H1 (cell line): ENCODE measurements around the gene TNNT3. TPM values are rescaled to one million over a fixed set of nuclear protein-coding genes. Genes with fewer than 3 reads are reported as not detected.

Experiments
- CTCF ChIA-PET: fragments of 300-600 bp; sonication (Branson Sonifier 250); formaldehyde crosslinking; loops from one replicate; lab custom pipeline; 2021; ENCODE audit not compliant: partially characterized antibody; lab: Charles Lee
- POLR2A ChIA-PET: fragments of 300-600 bp; sonication (Branson Sonifier 250); formaldehyde crosslinking; loops from one replicate; lab custom pipeline; 2021; ENCODE audit warnings: inconsistent platforms; ENCODE audit not compliant: partially characterized antibody; lab: Charles Lee
- DNase-seq, 2 experiments: peaks; one replicate each; pipeline versions ENCODE4 v3.0.0 to v3.0.0-alpha.2; 2010 to 2022; ENCODE audit warnings: low spot score in 2 of 2, low read depth in 1 of 2, mixed read lengths in 1 of 2
- FAIRE-seq: peaks from 2 replicates; lab custom pipeline; 2011; peaks lifted over from hg19 to GRCh38; lab: Jason Lieb, UNC
- H2AFZ ChIP-seq: 2 replicates; pipeline ENCODE4 v1.8.1; 2012; ENCODE audit warnings: low read length, inconsistent platforms
- H2AK5ac ChIP-seq: 2 replicates; pipeline ENCODE4 v1.6.1; 2013; ENCODE audit warnings: low read depth, low read length
- H2BK120ac ChIP-seq: replicated peaks from 2 replicates; pipeline ENCODE3; 2013; ENCODE audit warnings: low read depth, low read length, inconsistent platforms
- H2BK12ac ChIP-seq: 2 replicates; pipeline ENCODE4 v1.6.1; 2013; ENCODE audit warnings: low read depth, low read length
- H2BK15ac ChIP-seq: 2 replicates; pipeline ENCODE4 v1.6.1; 2013; ENCODE audit warnings: low read length
- H2BK20ac ChIP-seq: 2 replicates; pipeline ENCODE4 v1.6.1; 2013; ENCODE audit warnings: low read length
- H2BK5ac ChIP-seq: 2 replicates; pipeline ENCODE4 v1.6.1; 2013; ENCODE audit warnings: low read depth, low read length
- H3K14ac ChIP-seq: 2 replicates; pipeline ENCODE4 v1.6.1; 2013; ENCODE audit warnings: inconsistent platforms; ENCODE audit not compliant: insufficient read length
- H3K18ac ChIP-seq: 2 replicates; pipeline ENCODE4 v1.6.1; 2013; ENCODE audit warnings: low read length; ENCODE audit errors: extremely low read depth
- H3K23ac ChIP-seq: 2 replicates; pipeline ENCODE4 v1.6.1; 2013; ENCODE audit warnings: inconsistent platforms; ENCODE audit not compliant: insufficient read length
- H3K23me2 ChIP-seq: 2 replicates; pipeline ENCODE4 v1.6.1; 2013; ENCODE audit warnings: low read depth, low read length
- H3K27ac ChIP-seq: 2 replicates; pipeline ENCODE4 v1.6.1; 2011; ENCODE audit warnings: low read depth, low read length, inconsistent platforms
- H3K27me3 ChIP-seq, 4 experiments: replicated peaks in 1 of 4; 1 replicate in 1 of 4; 2 replicates in 3 of 4; pipeline versions ENCODE4 v1.6.1 to v1.8.1; 2011 to 2013; ENCODE audit warnings: low read length in 3 of 4, mild to moderate bottlenecking in 3 of 4, inconsistent platforms in 2 of 4, mixed read lengths in 2 of 4, moderate library complexity in 1 of 4; ENCODE audit not compliant: control insufficient read depth in 3 of 4, insufficient read depth in 3 of 4; ENCODE audit errors: extremely low read depth in 1 of 4
- H3K36me3 ChIP-seq, 4 experiments: 2 replicates each; pipeline versions ENCODE4 v1.6.1 to v1.8.1; 2011 to 2013; ENCODE audit warnings: mild to moderate bottlenecking in 4 of 4, low read length in 3 of 4, moderate library complexity in 2 of 4, control low read depth in 1 of 4, inconsistent platforms in 1 of 4; ENCODE audit not compliant: insufficient read depth in 4 of 4, control insufficient read depth in 2 of 4
- H3K4ac ChIP-seq: replicated peaks from 2 replicates; pipeline ENCODE3; 2013; ENCODE audit warnings: low read length, low read depth, mixed read lengths, inconsistent platforms; ENCODE audit not compliant: insufficient read length
- H3K4me1 ChIP-seq, 4 experiments: replicated peaks in 1 of 4; 1 replicate in 1 of 4; 2 replicates in 3 of 4; pipeline versions ENCODE4 v1.6.1 to v1.8.1; 2011 to 2013; ENCODE audit warnings: low read length in 3 of 4, inconsistent platforms in 2 of 4, mixed read lengths in 1 of 4; ENCODE audit not compliant: insufficient read depth in 4 of 4, control insufficient read depth in 3 of 4
- H3K4me2 ChIP-seq, 2 experiments: 2 replicates each; pipeline versions ENCODE4 v1.6.1 to v1.8.1; 2011 to 2013; ENCODE audit warnings: low read depth in 2 of 2, low read length in 2 of 2, control low read depth in 1 of 2, inconsistent platforms in 1 of 2, mild to moderate bottlenecking in 1 of 2; ENCODE audit not compliant: insufficient read depth in 1 of 2
- H3K4me3 ChIP-seq, 4 experiments: fragments of 200-600, 300-600 bp in 1 of 4; sonication (generic), shearing (Covaris generic), sonication (Bioruptor Twin) in 1 of 4; 2 replicates each; pipeline versions ENCODE4 v1.5.1 to v1.8.1; 2011 to 2016; ENCODE audit warnings: low read length in 4 of 4, low read depth in 3 of 4, control low read depth in 2 of 4, inconsistent platforms in 2 of 4, mild to moderate bottlenecking in 2 of 4, mixed read lengths in 1 of 4, moderate library complexity in 1 of 4; ENCODE audit not compliant: insufficient read depth in 2 of 4; ENCODE audit errors: extremely low read depth in 1 of 4
- H3K56ac ChIP-seq: replicated peaks from 2 replicates; pipeline ENCODE3; 2013; ENCODE audit warnings: low read depth, mild to moderate bottlenecking, mixed read lengths, low read length, inconsistent platforms; ENCODE audit not compliant: insufficient read length
- H3K79me1 ChIP-seq: 2 replicates; pipeline ENCODE4 v1.6.1; 2013; ENCODE audit warnings: low read depth, low read length, control low read depth
- H3K79me2 ChIP-seq, 2 experiments: 2 replicates each; pipeline versions ENCODE4 v1.6.1 to v1.8.1; 2012 to 2013; ENCODE audit warnings: low read length in 2 of 2, mild to moderate bottlenecking in 2 of 2, inconsistent platforms in 1 of 2; ENCODE audit not compliant: insufficient read depth in 2 of 2, control insufficient read depth in 1 of 2
- H3K9ac ChIP-seq, 4 experiments: replicated peaks in 1 of 4; 1 replicate in 1 of 4; 2 replicates in 3 of 4; pipeline versions ENCODE4 v1.6.1 to v1.8.1; 2011 to 2013; ENCODE audit warnings: low read depth in 3 of 4, low read length in 3 of 4, control low read depth in 2 of 4, mild to moderate bottlenecking in 2 of 4, moderate library complexity in 2 of 4, inconsistent platforms in 1 of 4; ENCODE audit errors: extremely low read depth in 1 of 4
- H3K9me3 ChIP-seq, 2 experiments: 2 replicates each; pipeline versions ENCODE4 v1.6.1 to v1.8.1; 2012 to 2013; ENCODE audit warnings: mild to moderate bottlenecking in 2 of 2, moderate library complexity in 2 of 2, control low read depth in 1 of 2, inconsistent platforms in 1 of 2, low read depth in 1 of 2, low read length in 1 of 2, mixed read lengths in 1 of 2; ENCODE audit not compliant: insufficient read depth in 2 of 2
- H4K20me1 ChIP-seq, 2 experiments: replicated peaks in 1 of 2; 2 replicates each; pipeline versions ENCODE3 to v1.8.1; 2011 to 2013; ENCODE audit warnings: inconsistent platforms in 2 of 2, low read length in 2 of 2, mild to moderate bottlenecking in 1 of 2; ENCODE audit not compliant: insufficient read depth in 2 of 2, control insufficient read depth in 1 of 2
- H4K5ac ChIP-seq: 2 replicates; pipeline ENCODE4 v1.6.1; 2013; ENCODE audit warnings: low read length, low read depth, mixed read lengths, inconsistent platforms; ENCODE audit not compliant: insufficient read length
- H4K8ac ChIP-seq: 2 replicates; pipeline ENCODE4 v1.8.0; 2013; ENCODE audit warnings: mild to moderate bottlenecking, moderate library complexity, low read length, inconsistent platforms; ENCODE audit not compliant: insufficient read depth; ENCODE audit errors: extremely low read depth
- H4K91ac ChIP-seq: replicated peaks from 2 replicates; pipeline ENCODE3; 2013; ENCODE audit warnings: low read length, mixed read lengths, inconsistent platforms; ENCODE audit not compliant: insufficient read length
- JUND ChIP-seq: IDR thresholded peaks from 2 replicates; pipeline ENCODE4 v1.6.1; 2011; ENCODE audit warnings: mild to moderate bottlenecking, improper control_type of control experiment, low read length
- SIX5 ChIP-seq: IDR thresholded peaks from 2 replicates; pipeline ENCODE4 v1.6.1; 2011; ENCODE audit warnings: mild to moderate bottlenecking, low read depth, low read length
- WGBS, 2 experiments: shearing (Covaris generic) in 1 of 2; methylation state at CpG; one replicate each; pipeline versions ENCODE4 v1.1.6 to v1.1.7; 2013 to 2015; ENCODE audit warnings: low lambda C conversion rate in 2 of 2, mixed read lengths in 2 of 2, inconsistent platforms in 1 of 2, low coverage in 1 of 2, missing lambda C conversion rate in 1 of 2; ENCODE audit not compliant: insufficient replicate concordance in 2 of 2, insufficient coverage in 1 of 2, insufficient read length in 1 of 2; ENCODE audit errors: extremely low coverage in 1 of 2, missing lambda C conversion rate in 1 of 2; 5-methylcytosine and 5-hydroxymethylcytosine counted together
- polyA plus RNA-seq, 7 experiments: library from polyadenylated mRNA; depleted of rRNA in 3 of 7; stranded (reverse) in 5 of 7; unstranded in 2 of 7; fragments of >200 nt in 5 of 7; fragments of 200-250 nt in 2 of 7; gene quantifications; 1 replicate in 5 of 7; 2 replicates in 1 of 7; 4 replicates in 1 of 7; pipeline versions ENCODE4 v1.2.1 to v1.2.3, GENCODE V29; 2011 to 2013; ENCODE audit warnings: missing spikeins in 2 of 7, mixed read lengths in 2 of 7
- total RNA-seq: library from RNA; stranded (reverse); fragmentation: NEBNext Ultra II Directional; extraction: Animal tissue kit (Norgen Biotek cat#: 25700); gene quantifications from 2 replicates; pipeline ENCODE4 v1.2.1, GENCODE V29; 2021

The TNNT3 gene
- total and polyA plus RNA-seq, 2 of the 8 experiments (the other 6 are each of a cell fraction or from before 2014, with no cell fraction given): not detected

- no peak overlapping the region for H2AFZ ChIP-seq
- H3K4me1 ChIP-seq: no peaks in the 10 kb centered on the region
- DNase-seq: no peak
- H3K18ac ChIP-seq: no peak overlapping the region
- H3K56ac ChIP-seq: no peak overlapping the region
- no peaks in the 10 kb centered on the region for H3K9me3 ChIP-seq
- no peak overlapping the region for H3K27ac ChIP-seq
- no peak overlapping the region for H3K4ac ChIP-seq
- no peaks in the 10 kb centered on the region for H3K36me3 ChIP-seq
- CTCF ChIA-PET: interaction anchor here (1.0 to 3.4 kb wide), 4 partner anchors 8 to 256 kb away, joined by 3 to 12 read pairs (median 10); no protein-coding TSS in a partner anchor
- WGBS, 2 experiments: 92% methylated on average over 4 of the region's 4 CpGs; no CpG with 5 or more reads in 1 of the 2 experiments
- no peak overlapping the region for H2BK12ac ChIP-seq
- no peak for FAIRE-seq
- H4K5ac ChIP-seq: no peak overlapping the region
- H3K23me2 ChIP-seq: no peaks in the 10 kb centered on the region
- H4K20me1 ChIP-seq: no peaks in the 10 kb centered on the region
- no peak overlapping the region for H3K4me2 ChIP-seq
- POLR2A ChIA-PET: interaction anchor here (1.0 kb wide), 1 partner anchor 43 kb away, joined by 3 read pairs; no protein-coding TSS in a partner anchor
- H2BK5ac ChIP-seq: no peak overlapping the region
- H3K79me2 ChIP-seq: no peaks in the 10 kb centered on the region
- no peak overlapping the region for H2BK15ac ChIP-seq
- no peaks in the 10 kb centered on the region; a peak in 1 of 7 replicates for H3K27me3 ChIP-seq
- no peak overlapping the region for H4K8ac ChIP-seq
- no peak overlapping the region for H3K14ac ChIP-seq
- H3K4me3 ChIP-seq: no peak overlapping the region
- H2BK120ac ChIP-seq: no peak overlapping the region
- no peak overlapping the region for H4K91ac ChIP-seq
- no peak overlapping the region for H3K9ac ChIP-seq
- H2AK5ac ChIP-seq: no peak overlapping the region
- no peak overlapping the region for H2BK20ac ChIP-seq
- H3K79me1 ChIP-seq: no peaks in the 10 kb centered on the region
- H3K23ac ChIP-seq: no peak overlapping the region
- TF ChIP-seq JUND (no peak), SIX5 (no peak)
Measured at GRCh38 chr11:1899090-1899489, 20.4 kb upstream of the TNNT3 start.
